GM23338 (cell line): Measurements from ENCODE around the gene UBAP2. TPM values are rescaled to one million over a fixed set of nuclear protein-coding genes. Genes with fewer than 3 reads are reported as not detected.

Source experiments
- ATAC-seq: fragments of 200-7000 bp; cut with Tn5 transposase; 3 replicates; pipeline ENCODE4 v1.9.1; 2020
- DNase-seq: peaks from one replicate; pipeline ENCODE4 v3.0.0-alpha.2; 2015; ENCODE audit warnings: low spot score
- H2AFZ ChIP-seq: fragments of 200-600 bp; sonication (generic); 2 replicates; pipeline ENCODE4 v1.8.0; 2016; ENCODE audit warnings: antibody characterized with exemption, mild to moderate bottlenecking, moderate library complexity
- H3F3A ChIP-seq: fragments of 200-600 bp; sonication (generic); replicated peaks from 2 replicates; pipeline ENCODE4 v1.8.0; 2017; ENCODE audit warnings: antibody characterized with exemption, mixed run types, low read depth
- H3K27ac ChIP-seq: fragments of 200-600 bp; sonication (generic); 2 replicates; pipeline ENCODE4 v1.6.1; 2016; ENCODE audit warnings: low read depth
- H3K27me3 ChIP-seq: fragments of 200-600 bp; sonication (generic); 2 replicates; pipeline ENCODE4 v1.8.0; 2016; ENCODE audit warnings: mild to moderate bottlenecking, mixed run types, moderate library complexity; ENCODE audit not compliant: insufficient read depth
- H3K36me3 ChIP-seq: fragments of 200-600 bp; sonication (generic); 2 replicates; pipeline ENCODE4 v1.8.0; 2016; ENCODE audit warnings: mild to moderate bottlenecking; ENCODE audit not compliant: insufficient read depth
- H3K4me1 ChIP-seq: fragments of 200-600 bp; sonication (generic); 2 replicates; pipeline ENCODE4 v1.8.0; 2016; ENCODE audit warnings: mild to moderate bottlenecking, moderate library complexity; ENCODE audit not compliant: insufficient read depth
- H3K4me2 ChIP-seq: fragments of 200-600 bp; sonication (generic); 2 replicates; pipeline ENCODE4 v1.7.1; 2017; ENCODE audit warnings: mixed run types
- H3K4me3 ChIP-seq: fragments of 200-600 bp; sonication (generic); 2 replicates; pipeline ENCODE4 v1.6.1; 2016; ENCODE audit warnings: mixed run types
- H3K79me2 ChIP-seq: fragments of 200-600 bp; sonication (generic); replicated peaks from 2 replicates; pipeline ENCODE4 v1.8.0; 2017; ENCODE audit warnings: mild to moderate bottlenecking; ENCODE audit not compliant: insufficient read depth
- H3K9me2 ChIP-seq: fragments of 200-600 bp; sonication (generic); 2 replicates; pipeline ENCODE4 v1.8.0; 2017; ENCODE audit not compliant: insufficient read depth
- H4K20me1 ChIP-seq: fragments of 200-600 bp; sonication (generic); replicated peaks from 2 replicates; pipeline ENCODE4 v1.8.0; 2017; ENCODE audit warnings: mild to moderate bottlenecking; ENCODE audit not compliant: insufficient read depth
- H3K27ac Mint-ChIP-seq: 2 replicates; pipeline ENCODE4 v1.8.0; 2020; ENCODE audit warnings: inconsistent platforms, mild to moderate bottlenecking, moderate library complexity, mixed read lengths
- H3K27me3 Mint-ChIP-seq: 3 replicates; pipeline ENCODE4 v1.8.0; 2022; ENCODE audit warnings: low read depth, mild to moderate bottlenecking, moderate library complexity, mixed read lengths, inconsistent platforms; ENCODE audit not compliant: insufficient read depth, poor library complexity
- H3K36me3 Mint-ChIP-seq: 3 replicates; pipeline ENCODE4 v1.8.0; 2021; ENCODE audit warnings: low read depth, mild to moderate bottlenecking, inconsistent platforms, moderate library complexity, mixed read lengths
- H3K4me1 Mint-ChIP-seq: 3 replicates; pipeline ENCODE4 v1.8.0; 2020; ENCODE audit warnings: mild to moderate bottlenecking, inconsistent platforms, mixed read lengths
- H3K4me3 Mint-ChIP-seq: 3 replicates; pipeline ENCODE4 v1.8.0; 2021; ENCODE audit warnings: moderate library complexity, mild to moderate bottlenecking, inconsistent platforms, mixed read lengths
- H3K9me3 Mint-ChIP-seq: 3 replicates; pipeline ENCODE4 v1.8.0; 2020; ENCODE audit warnings: moderate library complexity, mild to moderate bottlenecking, inconsistent platforms, mixed read lengths
- EZH2 ChIP-seq: fragments of 200-600 bp; sonication (generic); IDR thresholded peaks from one replicate; pipeline ENCODE4 v1.8.0; 2017; ENCODE audit warnings: antibody characterized with exemption, mild to moderate bottlenecking, low read depth; ENCODE audit not compliant: unreplicated experiment
- POLR2AphosphoS5 ChIP-seq: IDR thresholded peaks from 2 replicates; pipeline ENCODE4 v1.6.1; 2016; ENCODE audit warnings: antibody characterized with exemption, low read depth
- REST ChIP-seq: IDR thresholded peaks from one replicate; pipeline ENCODE4 v1.6.1; 2018; ENCODE audit warnings: antibody characterized with exemption; ENCODE audit not compliant: unreplicated experiment
- STAT1 ChIP-seq: IDR thresholded peaks from one replicate; pipeline ENCODE4 v1.6.1; 2016; ENCODE audit warnings: antibody characterized with exemption; ENCODE audit not compliant: unreplicated experiment
- ZNF114 ChIP-seq: fragments of 250-450 bp; sonication (Bioruptor Pico); IDR thresholded peaks from 2 replicates; pipeline ENCODE4 v1.5.0; 2020; ENCODE audit warnings: mild to moderate bottlenecking, moderate library complexity
- ZNF462 ChIP-seq: fragments of 250-450 bp; sonication (Bioruptor Pico); IDR thresholded peaks from 2 replicates; pipeline ENCODE4 v1.5.0; 2020; ENCODE audit warnings: mild to moderate bottlenecking, moderate library complexity
- polyA plus RNA-seq: library from polyadenylated mRNA; unstranded; fragments of >200 nt; fragmentation: Nextera tagmentation; extraction: Ambion mirVana; gene quantifications from 2 replicates; pipeline ENCODE4 v1.2.1, GENCODE V29; 2016
- total RNA-seq: library from RNA; depleted of rRNA; stranded (reverse); fragments of >200 nt; shearing (Covaris generic); gene quantifications from 2 replicates; pipeline ENCODE4 v1.2.3, GENCODE V29; 2014
- TF ChIP-seq, protein P1 (sequence below), 2 experiments: fragments of 200-600 bp in 1 of 2; sonication (generic) in 1 of 2; conservative IDR thresholded peaks; 2 replicates each; pipeline versions ENCODE4 v1.5.1 to v1.6.1; 2016 to 2017; ENCODE audit warnings: antibody characterized with exemption in 2 of 2, low read depth in 2 of 2, mild to moderate bottlenecking in 2 of 2, moderate library complexity in 1 of 2

The UBAP2 gene
- total and polyA plus RNA-seq, 2 experiments from 2014 or later = 47.4 to 56.4 TPM

DNA sequence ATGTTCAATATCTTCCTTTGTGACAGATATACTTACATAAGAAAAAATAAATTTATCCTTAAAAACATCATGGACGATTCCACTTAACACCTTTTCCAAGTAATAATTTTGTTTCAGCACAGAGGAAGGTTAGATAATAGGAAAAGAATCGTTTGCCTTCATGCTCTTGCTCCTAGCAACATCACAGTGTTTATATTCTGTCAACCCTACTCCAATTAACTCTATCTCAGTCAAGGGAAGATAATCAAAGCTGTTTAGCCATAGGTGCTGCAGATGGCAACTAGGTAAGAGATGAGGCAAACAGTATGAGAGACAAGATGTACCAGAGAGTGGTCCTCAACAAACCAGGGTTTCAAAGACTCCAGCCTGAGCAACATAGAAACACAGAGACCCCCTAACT, 55.6 kb downstream of the UBAP2 start:
- Histone ChIP-seq H3F3A (no peaks in the 10 kb centered on the region; the same call in 1 of the 2 replicates), H3K4me3 (no peak overlapping the region), H3K27me3 (no peaks in the 10 kb centered on the region), H3K27ac (no peak overlapping the region; the same call in 1 of the 2 replicates), H3K4me2 (no peak overlapping the region), H3K36me3 (peaks cover 30% of the 10 kb centered on the region; the same call in 1 of the 2 replicates), H3K4me1 (no peaks in the 10 kb centered on the region), H3K9me2 (no peaks in the 10 kb centered on the region), H2AFZ (no peak overlapping the region), H3K79me2 (peaks cover 31% of the 10 kb centered on the region), H4K20me1 (peaks cover 13% of the 10 kb centered on the region)
- TF ChIP-seq STAT1 (no peak), ZNF114 (CRISPR knock-in tag) (no peak), POLR2AphosphoS5 (no peak), REST (no peak), EZH2 (no peak), ZNF462 (CRISPR knock-in tag) (no peak)
- TF ChIP-seq, protein P1, sequence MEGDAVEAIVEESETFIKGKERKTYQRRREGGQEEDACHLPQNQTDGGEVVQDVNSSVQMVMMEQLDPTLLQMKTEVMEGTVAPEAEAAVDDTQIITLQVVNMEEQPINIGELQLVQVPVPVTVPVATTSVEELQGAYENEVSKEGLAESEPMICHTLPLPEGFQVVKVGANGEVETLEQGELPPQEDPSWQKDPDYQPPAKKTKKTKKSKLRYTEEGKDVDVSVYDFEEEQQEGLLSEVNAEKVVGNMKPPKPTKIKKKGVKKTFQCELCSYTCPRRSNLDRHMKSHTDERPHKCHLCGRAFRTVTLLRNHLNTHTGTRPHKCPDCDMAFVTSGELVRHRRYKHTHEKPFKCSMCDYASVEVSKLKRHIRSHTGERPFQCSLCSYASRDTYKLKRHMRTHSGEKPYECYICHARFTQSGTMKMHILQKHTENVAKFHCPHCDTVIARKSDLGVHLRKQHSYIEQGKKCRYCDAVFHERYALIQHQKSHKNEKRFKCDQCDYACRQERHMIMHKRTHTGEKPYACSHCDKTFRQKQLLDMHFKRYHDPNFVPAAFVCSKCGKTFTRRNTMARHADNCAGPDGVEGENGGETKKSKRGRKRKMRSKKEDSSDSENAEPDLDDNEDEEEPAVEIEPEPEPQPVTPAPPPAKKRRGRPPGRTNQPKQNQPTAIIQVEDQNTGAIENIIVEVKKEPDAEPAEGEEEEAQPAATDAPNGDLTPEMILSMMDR (conservative IDR thresholded peaks at IDR 0.05; ENCODE audit: low read depth in 2 of 2) = no peak
- DNase-seq = no peak
- no peak for ATAC-seq
- H3K4me1 Mint-ChIP-seq = no peaks in the 10 kb centered on the region
- H3K9me3 Mint-ChIP-seq = no peaks in the 10 kb centered on the region
- no peaks in the 10 kb centered on the region for H3K27me3 Mint-ChIP-seq
- H3K36me3 Mint-ChIP-seq = peaks cover 38% of the 10 kb centered on the region
- no peak overlapping the region for H3K4me3 Mint-ChIP-seq
- H3K27ac Mint-ChIP-seq = no peak overlapping the region
